Stimulated activated CD8-positive, alpha-beta memory T cell treated with anti-CD3 and anti-CD28 coated beads, Interleukin-15, amount 100 ng/mL, for 1 hour (primary cell): ENCODE measurements around the gene PRKAR1B.

Experiments used
- DNase-seq: peaks from one replicate; pipeline ENCODE4 v3.0.0-alpha.2; 2020; ENCODE audit warnings: low read depth

PRKAR1B gene

GRCh38 chr7:721619-722248, 5.3 kb downstream of the PRKAR1B start:
- no peak for DNase-seq

DNA sequence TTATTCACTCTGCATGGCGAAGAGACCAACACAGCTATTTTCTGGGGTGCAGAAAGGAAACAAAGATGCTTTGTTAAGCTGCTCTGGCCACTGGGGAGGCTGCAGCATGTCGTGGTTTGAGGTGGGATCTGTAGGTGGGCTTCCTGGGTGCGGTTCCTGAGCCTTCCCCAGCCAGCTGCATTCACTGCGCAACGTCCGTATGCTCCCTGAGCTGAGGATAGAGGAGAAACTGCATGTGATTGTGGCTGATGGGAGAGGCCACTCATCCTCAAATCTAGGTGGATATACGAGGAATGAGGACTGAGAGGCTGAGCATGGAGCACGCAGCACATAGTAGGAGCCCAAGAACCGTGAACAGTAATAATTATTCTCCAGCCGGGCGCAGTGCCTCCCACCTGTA, 10.4 kb downstream of the PRKAR1B start:
- no peak for DNase-seq

GRCh38 chr7:716222-716621, 10.9 kb downstream of the PRKAR1B start:
- no peak for DNase-seq

- DNase-seq = no peak
Observed at GRCh38 chr7:714251-714671, 12.8 kb downstream of the PRKAR1B start.

- no peak for DNase-seq
Observed at GRCh38 chr7:713488-714230, 13.4 kb downstream of the PRKAR1B start.

DNA sequence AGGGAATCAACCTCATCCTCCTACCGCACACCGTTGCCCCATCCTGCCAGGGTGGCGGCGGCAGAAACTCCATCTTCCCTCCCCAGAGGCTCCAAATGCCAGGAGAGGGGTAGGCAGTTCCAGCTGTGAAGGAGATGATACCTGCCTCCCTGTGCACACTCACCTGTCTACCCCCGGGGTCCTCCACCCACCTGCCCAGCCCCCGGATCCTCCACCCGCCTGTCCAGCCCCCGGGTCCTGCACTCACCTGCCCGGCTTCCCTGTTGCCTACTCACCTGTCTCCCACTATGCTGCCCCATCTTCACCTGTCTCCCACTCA, 14.0 kb downstream of the PRKAR1B start:
- DNase-seq = no peak

- no peak for DNase-seq
Observed at GRCh38 chr7:712381-713138, 14.5 kb downstream of the PRKAR1B start.

DNA sequence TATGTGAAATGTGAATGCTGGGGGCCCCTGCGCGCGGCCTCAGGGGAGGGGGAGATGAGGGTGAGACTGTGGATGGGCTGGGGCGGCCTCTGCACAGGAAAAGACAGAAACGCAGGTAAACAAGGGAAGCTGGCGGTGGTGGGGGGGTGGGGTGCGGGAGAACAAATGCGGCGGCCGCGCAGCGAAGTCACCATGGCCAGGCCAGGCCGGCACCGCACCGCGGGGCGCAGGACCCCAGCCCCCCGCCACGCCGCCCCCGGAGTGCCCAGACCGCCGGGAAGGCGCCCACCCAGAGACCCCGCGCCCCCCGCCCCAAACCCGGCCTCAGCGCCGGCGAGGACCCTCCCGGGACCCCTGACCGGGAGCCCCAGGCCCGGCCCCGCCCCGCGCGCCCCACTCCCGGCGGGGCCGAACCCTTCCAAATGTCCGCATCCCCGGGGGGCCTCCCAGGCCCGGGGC, 15.1 kb downstream of the PRKAR1B start:
- DNase-seq = no peak

DNA sequence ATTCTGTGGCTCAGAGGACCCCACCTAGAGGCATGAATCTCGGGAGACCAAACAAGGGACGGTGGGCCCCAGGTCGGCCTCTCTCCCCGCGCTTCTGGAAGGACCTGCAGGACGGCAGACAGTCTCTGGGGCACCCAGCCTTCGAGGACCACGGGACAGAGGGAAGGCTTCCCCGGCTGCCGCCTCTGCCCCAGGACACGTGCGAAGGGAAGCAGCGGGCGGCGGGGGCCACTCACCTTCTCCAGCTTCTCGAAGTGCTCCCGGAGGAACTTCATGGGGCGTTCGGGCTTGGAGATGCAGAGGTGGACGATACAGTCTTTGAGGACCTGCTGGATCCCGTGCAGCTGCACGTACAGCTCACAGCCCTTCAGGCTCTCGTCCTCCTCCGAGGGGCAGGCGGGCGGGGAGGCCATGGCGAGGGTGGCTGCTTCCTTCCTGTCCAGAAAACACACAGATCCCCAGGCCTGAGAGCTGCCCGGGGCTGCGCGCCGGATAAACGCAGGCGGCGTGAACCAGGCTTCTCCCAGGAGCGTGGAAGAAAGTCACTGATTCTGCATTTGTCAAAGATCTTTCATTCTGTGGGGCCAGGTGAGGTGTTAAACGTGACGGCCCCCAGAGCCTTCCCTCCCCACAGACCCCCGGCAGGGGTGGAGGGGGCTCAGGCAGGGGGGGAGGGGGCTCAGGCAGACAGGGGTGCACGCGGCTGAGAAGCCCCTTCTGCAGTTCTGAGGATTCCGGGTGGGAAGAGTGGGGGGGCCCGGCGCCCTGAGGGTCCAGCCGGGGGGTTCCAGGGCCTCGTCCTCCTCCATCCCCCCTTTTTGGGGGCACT, 15.8 kb downstream of the PRKAR1B start:
- DNase-seq = no peak

DNA sequence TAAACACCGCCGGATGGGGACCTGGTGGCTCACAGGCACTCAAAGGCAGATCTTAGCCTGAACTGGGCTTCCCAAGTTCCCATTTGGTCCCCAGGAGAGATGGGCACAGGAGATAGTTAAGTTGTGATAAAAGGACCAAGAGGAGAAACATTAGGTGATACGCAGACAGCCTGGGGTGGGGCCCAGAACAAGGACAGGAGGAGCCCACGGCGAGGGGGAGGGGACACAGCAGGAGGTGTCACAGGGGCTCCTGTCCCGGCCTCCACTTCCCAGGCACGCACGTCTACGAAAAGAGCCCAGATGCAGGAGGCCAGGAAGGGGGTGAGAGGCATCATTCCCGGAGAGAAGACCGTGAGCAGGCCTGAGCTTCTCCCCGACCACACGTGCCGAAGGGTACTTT, 16.9 kb downstream of the PRKAR1B start:
- DNase-seq = no peak

GRCh38 chr7:707296-708000, 19.6 kb downstream of the PRKAR1B start:
- DNase-seq = no peak

GRCh38 chr7:706721-707120, 20.4 kb downstream of the PRKAR1B start:
- DNase-seq = no peak

GRCh38 chr7:703049-703448, 24.0 kb downstream of the PRKAR1B start:
- no peak for DNase-seq

DNA sequence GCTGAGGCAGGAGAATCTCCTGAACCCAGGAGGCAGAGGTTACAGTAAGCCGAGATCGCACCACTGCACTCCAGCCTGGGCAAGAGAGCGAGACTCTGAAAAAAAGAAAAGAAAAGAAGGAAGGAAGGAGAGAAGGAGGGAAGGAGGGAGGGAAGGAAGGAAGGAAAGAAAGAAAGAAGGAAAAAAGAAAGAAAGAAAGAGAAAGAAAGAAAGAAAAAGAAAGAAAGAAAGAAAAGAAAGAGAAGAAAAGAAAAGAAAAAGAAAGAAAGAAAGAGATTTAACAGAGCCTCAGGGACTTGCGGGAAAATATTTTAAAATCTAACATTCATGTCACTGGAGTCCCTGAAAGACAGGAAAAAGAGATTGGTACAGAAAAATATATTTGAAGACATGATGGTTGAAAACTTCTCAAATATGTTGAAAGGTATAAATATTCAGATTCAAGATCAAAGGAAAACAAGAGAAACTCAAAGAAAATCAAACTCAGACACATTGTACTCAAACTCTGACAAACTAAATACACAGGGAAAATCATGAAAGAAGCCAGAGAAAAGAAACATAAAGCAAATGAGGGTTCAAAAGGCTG, 25.9 kb downstream of the PRKAR1B start:
- no peak for DNase-seq

DNA sequence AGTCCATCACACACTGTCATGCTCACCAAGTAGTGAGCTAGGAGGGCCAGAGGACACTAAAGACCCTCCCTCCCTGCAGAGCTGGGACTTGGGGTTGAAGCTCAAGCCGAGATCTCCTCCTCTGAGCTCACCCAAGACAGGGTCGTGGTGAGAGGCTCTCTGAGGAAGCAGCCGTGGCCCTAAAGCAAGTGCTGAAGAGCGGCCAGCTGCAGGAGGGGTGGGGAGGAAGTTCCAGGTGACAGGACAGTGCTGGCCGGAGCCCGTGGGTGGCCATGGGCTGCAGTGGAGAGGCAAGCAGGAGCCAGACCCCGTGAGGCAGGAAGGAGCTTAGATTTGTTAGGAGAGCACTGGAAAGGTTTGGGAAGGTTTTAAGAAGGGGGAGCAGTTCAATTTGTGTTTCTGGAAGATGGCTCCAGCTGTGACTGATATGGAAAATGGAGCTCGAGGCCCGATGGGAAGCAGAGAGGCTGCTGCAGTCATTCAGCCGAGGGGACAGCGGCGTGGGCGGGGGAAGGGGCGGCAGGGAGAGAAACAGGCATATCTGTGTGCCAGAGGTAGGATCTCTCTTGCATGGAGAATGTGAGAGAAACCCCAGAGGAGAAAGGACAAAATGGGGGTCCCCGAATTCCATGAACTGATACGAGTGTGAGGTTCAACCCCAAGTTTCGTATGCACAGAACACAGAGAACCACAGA, 27.5 kb downstream of the PRKAR1B start:
- no peak for DNase-seq

DNA sequence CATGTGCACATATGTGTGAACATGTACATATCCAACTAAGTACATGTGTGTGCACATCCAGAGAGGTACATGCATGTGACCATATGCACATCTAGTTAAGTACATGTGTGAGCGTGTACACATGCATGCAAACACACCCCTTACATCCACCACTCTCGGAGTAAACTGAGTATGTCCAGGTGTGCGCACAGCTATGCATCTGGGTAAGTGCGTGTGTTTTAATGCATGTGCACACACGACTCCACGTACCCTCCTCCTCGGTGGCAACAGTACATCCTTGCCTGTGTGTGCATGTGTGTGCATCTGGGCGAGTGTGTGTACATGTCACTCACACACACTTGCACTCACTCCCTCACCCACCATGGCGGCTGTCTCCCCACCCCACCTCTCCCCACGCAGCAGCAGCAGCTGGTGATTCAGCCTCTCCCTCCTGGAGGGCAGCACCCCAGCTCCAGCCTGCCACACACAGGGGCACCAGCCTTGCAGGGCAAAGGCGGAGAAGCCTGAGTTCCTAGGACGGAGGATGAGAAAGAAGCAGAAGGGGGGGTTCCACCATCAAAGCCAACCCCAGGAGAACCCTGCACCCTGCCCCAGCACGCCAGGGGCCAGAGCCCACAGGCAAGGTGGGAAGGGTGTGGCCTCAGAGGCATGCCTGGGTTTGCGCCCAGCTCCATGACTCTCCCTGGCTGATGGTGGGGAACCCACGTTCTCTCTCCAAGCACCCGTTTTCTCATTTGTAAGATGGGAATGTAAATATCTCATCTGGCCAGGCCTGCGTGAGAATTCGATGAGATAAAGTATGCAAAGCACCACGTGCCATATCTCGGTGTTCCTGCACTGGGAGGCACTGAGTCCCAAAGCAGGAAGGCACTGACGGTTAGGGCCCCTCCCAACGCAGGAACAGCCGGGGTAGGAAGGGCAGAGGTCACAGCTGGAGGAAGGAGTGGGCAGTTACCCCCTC, 28.3 kb downstream of the PRKAR1B start:
- DNase-seq = no peak

- no peak for DNase-seq
Observed at GRCh38 chr7:696812-697551, 30.1 kb downstream of the PRKAR1B start.

DNA sequence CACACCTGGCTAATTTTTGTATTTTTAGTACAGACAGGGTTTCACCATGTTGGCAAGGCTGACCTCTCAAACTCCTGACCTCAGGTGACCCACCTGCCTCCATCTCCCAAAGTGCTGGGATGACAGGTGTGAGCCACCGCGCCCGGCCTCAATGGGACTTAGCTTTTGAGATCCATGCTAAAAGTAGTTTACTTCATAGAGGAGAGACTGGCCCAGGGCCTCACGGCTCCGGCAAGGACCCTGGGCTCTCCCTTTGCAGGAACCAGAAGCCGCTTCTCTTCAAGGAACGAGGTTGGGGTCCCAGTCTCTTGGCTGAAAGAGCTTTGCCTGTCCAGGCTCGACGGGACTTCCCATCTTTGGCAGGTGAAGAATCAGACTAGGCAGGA, 30.7 kb downstream of the PRKAR1B start:
- no peak for DNase-seq

GRCh38 chr7:693280-693679, 33.8 kb downstream of the PRKAR1B start:
- no peak for DNase-seq
